Measurements from ENCODE around the gene SYNGR3. TPM values are rescaled to one million over a fixed set of nuclear protein-coding genes. Genes with fewer than 3 reads are reported as not detected.

Gene SYNGR3
- total RNA-seq, 1 experiment from 2014 or later = 4.3 TPM

DNA sequence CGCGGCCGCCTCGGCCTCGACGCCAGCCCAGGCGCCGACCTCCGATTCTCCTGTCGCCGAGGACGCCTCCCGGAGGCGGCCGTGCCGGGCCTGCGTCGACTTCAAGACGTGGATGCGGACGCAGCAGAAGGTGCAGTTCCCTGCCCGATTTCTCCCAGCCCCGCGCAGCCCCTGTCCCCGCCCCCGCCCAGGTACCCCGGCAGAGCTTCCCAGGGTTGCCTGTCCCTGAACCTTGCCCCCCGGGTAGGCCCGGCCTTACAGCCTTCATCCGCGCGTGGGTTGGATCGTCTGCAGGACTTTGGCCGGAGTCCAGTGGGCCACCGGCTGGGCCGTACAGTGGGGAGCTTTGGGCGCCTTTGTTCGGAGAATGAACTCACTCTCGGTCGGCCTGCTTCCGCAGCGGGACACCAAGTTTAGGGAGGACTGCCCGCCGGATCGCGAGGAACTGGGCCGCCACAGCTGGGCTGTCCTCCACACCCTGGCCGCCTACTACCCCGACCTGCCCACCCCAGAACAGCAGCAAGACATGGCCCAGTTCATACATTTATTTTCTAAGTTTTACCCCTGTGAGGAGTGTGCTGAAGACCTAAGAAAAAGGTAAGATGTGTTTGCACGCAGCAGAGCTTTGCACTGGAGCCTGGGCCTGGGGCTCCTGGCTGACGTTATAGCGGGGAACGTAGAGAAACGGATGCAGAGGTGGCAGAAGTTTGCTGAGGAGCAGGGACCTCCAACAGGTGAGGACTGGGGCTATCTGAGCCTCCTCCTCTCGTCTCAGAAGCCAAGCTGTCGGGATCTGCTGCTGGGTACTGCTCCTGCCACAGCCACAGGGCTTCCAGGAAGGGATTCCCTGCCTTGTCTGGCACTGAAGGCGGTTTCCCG lies 5.2 kb upstream of the SYNGR3 start:
- Histone ChIP-seq H3K79me2 (ENCODE audit: low read depth) (peaks cover 17% of the 10 kb centered on the region), H4K20me1 (ENCODE audit: insufficient read depth) (no peaks in the 10 kb centered on the region), H2AFZ (peak overlapping the region; percentile 83), H3K4me1 (replicated peaks; ENCODE audit: insufficient read depth) (peaks cover 62% of the 10 kb centered on the region), H3K4me2 (peak overlapping the region; percentile 93), H3K9me3 (ENCODE audit: insufficient read depth, low read depth) (no peaks in the 10 kb centered on the region), H3K36me3 (ENCODE audit: low read depth) (no peaks in the 10 kb centered on the region; the same call in 1 of the 2 replicates), H3K27me3 (ENCODE audit: insufficient read depth, low read depth) (no peaks in the 10 kb centered on the region), H3F3A (ENCODE audit: insufficient read depth, low read depth) (peaks cover 69% of the 10 kb centered on the region), H3K4me3 (peak overlapping the region; percentile 93), H3K9me2 (ENCODE audit: insufficient read depth) (no peaks in the 10 kb centered on the region), H3K27ac (no peak overlapping the region)
- POLR2A ChIA-PET (ENCODE audit: unreplicated experiment) = interaction anchor here (0.5 to 0.7 kb wide), 5 partner anchors 20 to 171 kb away, joined by 3 to 5 read pairs (median 3); partner anchors contain the start of genes RPS2 and TRAF7
- CTCF ChIA-PET = no interaction called here
- intact Hi-C loops (cut with micrococcal nuclease; ENCODE audit: unreplicated experiment) = loop anchor here (2.0 to 5.0 kb wide), 3 partner anchors 24 to 158 kb away; partner anchors contain the start of genes NTHL1, TSC2 and ZNF598
- BruUV-seq (replicated peaks) = TSS peak; percentile 15
- TF ChIP-seq, protein P1, sequence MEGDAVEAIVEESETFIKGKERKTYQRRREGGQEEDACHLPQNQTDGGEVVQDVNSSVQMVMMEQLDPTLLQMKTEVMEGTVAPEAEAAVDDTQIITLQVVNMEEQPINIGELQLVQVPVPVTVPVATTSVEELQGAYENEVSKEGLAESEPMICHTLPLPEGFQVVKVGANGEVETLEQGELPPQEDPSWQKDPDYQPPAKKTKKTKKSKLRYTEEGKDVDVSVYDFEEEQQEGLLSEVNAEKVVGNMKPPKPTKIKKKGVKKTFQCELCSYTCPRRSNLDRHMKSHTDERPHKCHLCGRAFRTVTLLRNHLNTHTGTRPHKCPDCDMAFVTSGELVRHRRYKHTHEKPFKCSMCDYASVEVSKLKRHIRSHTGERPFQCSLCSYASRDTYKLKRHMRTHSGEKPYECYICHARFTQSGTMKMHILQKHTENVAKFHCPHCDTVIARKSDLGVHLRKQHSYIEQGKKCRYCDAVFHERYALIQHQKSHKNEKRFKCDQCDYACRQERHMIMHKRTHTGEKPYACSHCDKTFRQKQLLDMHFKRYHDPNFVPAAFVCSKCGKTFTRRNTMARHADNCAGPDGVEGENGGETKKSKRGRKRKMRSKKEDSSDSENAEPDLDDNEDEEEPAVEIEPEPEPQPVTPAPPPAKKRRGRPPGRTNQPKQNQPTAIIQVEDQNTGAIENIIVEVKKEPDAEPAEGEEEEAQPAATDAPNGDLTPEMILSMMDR (conservative IDR thresholded peaks at IDR 0.05) = no peak
- no peak for TF ChIP-seq EZH2 (IDR thresholded peaks at IDR 0.05; ENCODE audit: low read depth)
- no peak for DNase-seq

DNA sequence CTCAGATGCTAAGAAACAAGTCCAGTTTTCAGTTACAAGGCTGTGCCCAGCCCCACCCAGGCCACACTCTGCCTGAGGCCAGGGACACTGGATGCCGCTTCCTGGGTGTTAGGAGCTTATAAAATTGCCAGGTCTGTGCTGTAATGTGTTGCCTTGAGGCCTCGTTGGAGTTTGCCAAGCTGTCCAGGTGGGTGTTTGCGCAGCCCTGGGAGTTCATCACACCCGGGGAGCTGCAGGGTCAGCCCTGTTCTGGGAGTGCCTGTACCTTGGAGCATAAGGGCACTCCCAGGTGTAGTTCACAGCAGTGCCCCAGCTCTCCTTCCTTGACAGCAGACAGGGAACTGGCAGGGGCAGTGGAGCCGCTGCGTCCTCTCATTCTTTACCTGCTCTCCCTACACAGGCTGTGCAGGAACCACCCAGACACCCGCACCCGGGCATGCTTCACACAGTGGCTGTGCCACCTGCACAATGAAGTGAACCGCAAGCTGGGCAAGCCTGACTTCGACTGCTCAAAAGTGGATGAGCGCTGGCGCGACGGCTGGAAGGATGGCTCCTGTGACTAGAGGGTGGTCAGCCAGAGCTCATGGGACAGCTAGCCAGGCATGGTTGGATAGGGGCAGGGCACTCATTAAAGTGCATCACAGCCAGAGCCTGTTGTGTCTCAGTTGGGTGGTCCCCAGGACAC lies 4.2 kb upstream of the SYNGR3 start:
- H4K20me1 ChIP-seq (ENCODE audit: insufficient read depth) = no peaks in the 10 kb centered on the region
- TF ChIP-seq EZH2 (IDR thresholded peaks at IDR 0.05; ENCODE audit: low read depth) = no peak
- TF ChIP-seq, protein P1 (conservative IDR thresholded peaks at IDR 0.05) = no peak
- H3K27ac ChIP-seq = no peak overlapping the region
- peak in 1 of 2 experiments; percentile 66 for DNase-seq
- H3K9me3 ChIP-seq (ENCODE audit: insufficient read depth, low read depth) = no peaks in the 10 kb centered on the region
- ChIA-PET CTCF (no interaction called here), POLR2A (ENCODE audit: unreplicated experiment) (no interaction called here)
- H3F3A ChIP-seq (ENCODE audit: insufficient read depth, low read depth) = peaks cover 67% of the 10 kb centered on the region
- peaks cover 17% of the 10 kb centered on the region for H3K79me2 ChIP-seq (ENCODE audit: low read depth)
- H3K27me3 ChIP-seq (ENCODE audit: insufficient read depth, low read depth) = no peaks in the 10 kb centered on the region
- H3K36me3 ChIP-seq (ENCODE audit: low read depth) = no peaks in the 10 kb centered on the region; the same call in 1 of the 2 replicates
- H3K4me2 ChIP-seq = peak overlapping the region; percentile 93
- peaks cover 56% of the 10 kb centered on the region for H3K4me1 ChIP-seq (replicated peaks; ENCODE audit: insufficient read depth)
- no peak overlapping the region for H2AFZ ChIP-seq
- peak overlapping the region; percentile 93 for H3K4me3 ChIP-seq
- intact Hi-C loops (cut with micrococcal nuclease; ENCODE audit: unreplicated experiment) = loop anchor here (2.0 kb wide), 1 partner anchor 23 kb away; the partner anchor contains the start of gene ZNF598
- H3K9me2 ChIP-seq (ENCODE audit: insufficient read depth) = no peaks in the 10 kb centered on the region
- no TSS peak for BruUV-seq (replicated peaks)

DNA sequence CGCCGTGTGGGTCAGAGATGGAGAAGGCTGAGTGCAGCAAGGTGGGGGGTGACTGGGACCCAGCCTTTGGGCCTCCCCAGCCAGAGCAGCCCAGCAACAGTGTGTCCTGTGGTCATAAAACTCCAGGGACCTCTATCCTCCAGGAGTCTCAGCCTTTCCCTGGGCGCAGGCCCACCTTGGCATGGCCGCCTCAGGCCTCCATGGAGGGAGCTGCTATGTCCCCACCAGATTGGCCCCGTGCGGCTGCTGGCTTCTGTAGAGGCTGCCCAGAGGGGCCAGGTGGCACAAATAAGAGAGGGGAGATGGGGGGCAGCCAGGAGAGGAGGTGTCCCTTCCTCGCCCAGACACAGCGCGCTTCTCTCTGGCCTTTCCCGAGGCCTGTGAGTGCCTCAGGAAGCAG lies 2.6 kb upstream of the SYNGR3 start:
- TF ChIP-seq, protein P1 (conservative IDR thresholded peaks at IDR 0.05) = no peak
- TF ChIP-seq EZH2 (IDR thresholded peaks at IDR 0.05; ENCODE audit: low read depth) = no peak
- Histone ChIP-seq H3K4me3 (no peak overlapping the region), H3K36me3 (ENCODE audit: low read depth) (no peaks in the 10 kb centered on the region; the same call in 1 of the 2 replicates), H4K20me1 (ENCODE audit: insufficient read depth) (no peaks in the 10 kb centered on the region), H3K79me2 (ENCODE audit: low read depth) (peaks cover 17% of the 10 kb centered on the region), H3K9me3 (ENCODE audit: insufficient read depth, low read depth) (no peaks in the 10 kb centered on the region), H3K27me3 (ENCODE audit: insufficient read depth, low read depth) (no peaks in the 10 kb centered on the region), H3K9me2 (ENCODE audit: insufficient read depth) (no peaks in the 10 kb centered on the region), H3K4me1 (replicated peaks; ENCODE audit: insufficient read depth) (peaks cover 40% of the 10 kb centered on the region), H3K4me2 (no peak overlapping the region), H3K27ac (no peak overlapping the region), H2AFZ (no peak overlapping the region), H3F3A (ENCODE audit: insufficient read depth, low read depth) (peaks cover 57% of the 10 kb centered on the region)
- no peak for DNase-seq
- ChIA-PET POLR2A (ENCODE audit: unreplicated experiment) (no interaction called here), CTCF (no interaction called here)
- intact Hi-C loops (cut with micrococcal nuclease; ENCODE audit: unreplicated experiment) = no loop called here
- BruUV-seq (replicated peaks) = no TSS peak

Measured in PC-9 (cell line).